HepG2 (cell line): Measurements from ENCODE around the gene SMPD3. TPM values are rescaled to one million over a fixed set of nuclear protein-coding genes. Genes with fewer than 3 reads are reported as not detected.

ENCODE experiments used
- BCL6 ChIP-seq: IDR thresholded peaks from 2 replicates; pipeline ENCODE4 v1.6.1; 2016; ENCODE audit warnings: missing genetic modification reagents, missing compliant biosample characterization
- CENPX ChIP-seq: sonication (generic); formaldehyde crosslinking; IDR thresholded peaks from 2 replicates; pipeline ENCODE4 v1.9.0; 2021; ENCODE audit warnings: mild to moderate bottlenecking, missing genetic modification reagents, moderate library complexity
- CHD4 ChIP-seq: fragments of 200-600 bp; sonication (generic); IDR thresholded peaks from 2 replicates; pipeline ENCODE4 v1.7.0; 2017; ENCODE audit warnings: mild to moderate bottlenecking, low read length, borderline replicate concordance
- DMAP1 ChIP-seq: IDR thresholded peaks from 2 replicates; pipeline ENCODE4 v1.6.1; 2016
- EEA1 ChIP-seq: sonication (generic); formaldehyde crosslinking; IDR thresholded peaks from 2 replicates; pipeline ENCODE4 v1.5.1; 2020; ENCODE audit warnings: mild to moderate bottlenecking, missing genetic modification reagents, borderline replicate concordance
- GTF2F1 ChIP-seq: fragments of 150-350 bp; IDR thresholded peaks from 2 replicates; pipeline ENCODE4 v1.6.1; 2014; ENCODE audit warnings: low read length
- HHEX ChIP-seq: IDR thresholded peaks from 2 replicates; pipeline ENCODE4 v1.6.1; 2016; ENCODE audit warnings: control low read depth
- HMG20B ChIP-seq: conservative IDR thresholded peaks from 2 replicates; pipeline ENCODE4 v1.6.1; 2016; ENCODE audit warnings: missing genetic modification reagents, missing compliant biosample characterization
- MIXL1 ChIP-seq: IDR thresholded peaks from 2 replicates; pipeline ENCODE4 v1.6.1; 2016
- NFIB ChIP-seq: sonication (generic); formaldehyde crosslinking; IDR thresholded peaks from 2 replicates; pipeline ENCODE4 v1.9.0; 2021; ENCODE audit warnings: missing genetic modification reagents, mild to moderate bottlenecking, borderline replicate concordance
- REPIN1 ChIP-seq: sonication (generic); formaldehyde crosslinking; IDR thresholded peaks from 2 replicates; pipeline ENCODE4 v1.8.0; 2022; ENCODE audit warnings: missing genetic modification reagents, low read depth, mild to moderate bottlenecking, borderline replicate concordance
- RFX1 ChIP-seq: fragments of 450-650 bp; IDR thresholded peaks from 2 replicates; pipeline ENCODE4 v1.6.1; 2017
- RFX5 ChIP-seq: IDR thresholded peaks from 2 replicates; pipeline ENCODE4 v1.6.1; 2011; ENCODE audit warnings: low read depth, low read length, improper control_type of control experiment
- SMAD1 ChIP-seq: sonication (generic); formaldehyde crosslinking; IDR thresholded peaks from 2 replicates; pipeline ENCODE4 v1.4.0; 2020; ENCODE audit warnings: missing genetic modification reagents, low read depth, mild to moderate bottlenecking, borderline replicate concordance
- TAF15 ChIP-seq: fragments of 200-400 bp; formaldehyde crosslinking; IDR thresholded peaks from one replicate; pipeline ENCODE4 v1.6.1; 2018; ENCODE audit warnings: mild to moderate bottlenecking, low read depth, low read length; ENCODE audit not compliant: poor library complexity, severe bottlenecking
- TSC22D2 ChIP-seq: sonication (generic); formaldehyde crosslinking; IDR thresholded peaks from 2 replicates; pipeline ENCODE4 v1.5.1; 2020; ENCODE audit warnings: missing genetic modification reagents, mild to moderate bottlenecking, borderline replicate concordance
- ZFP36 ChIP-seq: fragments of 150-350 bp; IDR thresholded peaks from 2 replicates; pipeline ENCODE4 v1.6.1; 2018; ENCODE audit warnings: borderline replicate concordance, low read length, low read depth; ENCODE audit not compliant: partially characterized antibody
- ZNF260 ChIP-seq: sonication (generic); formaldehyde crosslinking; IDR thresholded peaks from 2 replicates; pipeline ENCODE4 v1.4.0; 2020; ENCODE audit warnings: missing genetic modification reagents, low read depth, mild to moderate bottlenecking, borderline replicate concordance
- ZNF275 ChIP-seq: sonication (generic); formaldehyde crosslinking; IDR thresholded peaks from 2 replicates; pipeline ENCODE4 v1.8.0; 2022; ENCODE audit warnings: missing genetic modification reagents, mild to moderate bottlenecking, inconsistent platforms, borderline replicate concordance
- ZNF451 ChIP-seq: sonication (generic); formaldehyde crosslinking; IDR thresholded peaks from 2 replicates; pipeline ENCODE4 v1.5.0; 2020; ENCODE audit warnings: mild to moderate bottlenecking, missing genetic modification reagents
- ZNF501 ChIP-seq: sonication (generic); formaldehyde crosslinking; IDR thresholded peaks from 2 replicates; pipeline ENCODE4 v1.5.1; 2020; ENCODE audit warnings: mild to moderate bottlenecking, moderate library complexity, missing genetic modification reagents
- ZNF510 ChIP-seq: sonication (generic); formaldehyde crosslinking; IDR thresholded peaks from 2 replicates; pipeline ENCODE4 v1.4.0; 2020; ENCODE audit warnings: low read depth, mild to moderate bottlenecking, missing genetic modification reagents
- ZNF737 ChIP-seq: sonication (generic); formaldehyde crosslinking; IDR thresholded peaks from 2 replicates; pipeline ENCODE4 v1.5.0; 2020; ENCODE audit warnings: missing genetic modification reagents, mild to moderate bottlenecking, borderline replicate concordance
- ZNF773 ChIP-seq: sonication (generic); formaldehyde crosslinking; IDR thresholded peaks from 2 replicates; pipeline ENCODE4 v1.4.0; 2020; ENCODE audit warnings: missing genetic modification reagents, borderline replicate concordance
- ZSCAN25 ChIP-seq: sonication (generic); formaldehyde crosslinking; IDR thresholded peaks from 2 replicates; pipeline ENCODE4 v1.8.0; 2022; ENCODE audit warnings: mild to moderate bottlenecking, missing genetic modification reagents
- polyA plus RNA-seq, 8 experiments: library from polyadenylated mRNA; depleted of rRNA in 3 of 8; stranded (reverse) in 7 of 8; unstranded in 1 of 8; fragments of >200 nt; fragmentation: Illumina TruSeq in 4 of 8; extraction: Trizol in 4 of 8; gene quantifications; 2 replicates each; pipeline versions ENCODE4 v1.2.1 to v1.2.3, GENCODE V29; 2011 to 2016; ENCODE audit warnings: low read depth in 4 of 8, missing spikeins in 1 of 8, mixed read lengths in 1 of 8; ENCODE audit not compliant: insufficient read depth in 1 of 8
- total RNA-seq, 5 experiments: library from RNA; depleted of rRNA; stranded (reverse); fragments of >200 nt; fragmentation: Illumina TruSeq; extraction: Trizol; gene quantifications; 2 replicates each; pipeline ENCODE4 v1.2.3, GENCODE V29; 2016; ENCODE audit warnings: low read depth in 1 of 5
- TF ChIP-seq, protein P1 (sequence below): sonication (generic); formaldehyde crosslinking; conservative IDR thresholded peaks from 2 replicates; pipeline ENCODE4 v1.8.0; 2022; ENCODE audit warnings: low read depth, missing genetic modification reagents
- TF ChIP-seq, protein P2 (sequence below): sonication (generic); formaldehyde crosslinking; IDR thresholded peaks from 2 replicates; pipeline ENCODE4 v1.9.0; 2021; ENCODE audit warnings: missing genetic modification reagents, borderline replicate concordance
- TF ChIP-seq, protein P3 (sequence below): sonication (generic); formaldehyde crosslinking; IDR thresholded peaks from 2 replicates; pipeline ENCODE4 v1.5.0; 2020; ENCODE audit warnings: missing genetic modification reagents, mild to moderate bottlenecking, borderline replicate concordance

Gene SMPD3
- total and polyA plus RNA-seq, 2 of the 13 experiments (the other 11 are each of a cell fraction or from before 2014, with no cell fraction given), result 0.07 to 0.32 TPM

- TF ChIP-seq ZNF275 (CRISPR knock-in tag) (no peak), NFIB (CRISPR knock-in tag) (no peak), ZFP36 (no peak), RFX5 (no peak), ZNF773 (no peak), HHEX (CRISPR knock-in tag) (no peak), DMAP1 (CRISPR knock-in tag) (no peak), EEA1 (CRISPR knock-in tag) (no peak), ZNF510 (CRISPR knock-in tag) (peak; percentile 77; the same call in 1 of the 2 replicates), ZNF501 (CRISPR knock-in tag) (peak; percentile 62), BCL6 (CRISPR knock-in tag) (peak; percentile 67), TSC22D2 (CRISPR knock-in tag) (no peak), MIXL1 (no peak), ZNF260 (CRISPR knock-in tag) (no peak), REPIN1 (CRISPR knock-in tag) (no peak), HMG20B (CRISPR knock-in tag) (0 out of 2 replicates have a peak, but pooled peaks have one; percentile 16), ZNF737 (CRISPR knock-in tag) (no peak), TAF15 (no peak), CHD4 (no peak), RFX1 (no peak), SMAD1 (CRISPR knock-in tag) (peak; percentile 63; the same call in 1 of the 2 replicates), CENPX (CRISPR knock-in tag) (no peak), ZNF451 (CRISPR knock-in tag) (no peak), ZSCAN25 (CRISPR knock-in tag) (0 out of 2 replicates have a peak, but pooled peaks have one; percentile 22), GTF2F1 (no peak)
- TF ChIP-seq, protein P1, sequence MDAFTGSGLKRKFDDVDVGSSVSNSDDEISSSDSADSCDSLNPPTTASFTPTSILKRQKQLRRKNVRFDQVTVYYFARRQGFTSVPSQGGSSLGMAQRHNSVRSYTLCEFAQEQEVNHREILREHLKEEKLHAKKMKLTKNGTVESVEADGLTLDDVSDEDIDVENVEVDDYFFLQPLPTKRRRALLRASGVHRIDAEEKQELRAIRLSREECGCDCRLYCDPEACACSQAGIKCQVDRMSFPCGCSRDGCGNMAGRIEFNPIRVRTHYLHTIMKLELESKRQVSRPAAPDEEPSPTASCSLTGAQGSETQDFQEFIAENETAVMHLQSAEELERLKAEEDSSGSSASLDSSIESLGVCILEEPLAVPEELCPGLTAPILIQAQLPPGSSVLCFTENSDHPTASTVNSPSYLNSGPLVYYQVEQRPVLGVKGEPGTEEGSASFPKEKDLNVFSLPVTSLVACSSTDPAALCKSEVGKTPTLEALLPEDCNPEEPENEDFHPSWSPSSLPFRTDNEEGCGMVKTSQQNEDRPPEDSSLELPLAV (CRISPR knock-in tag), result no peak
- TF ChIP-seq, protein P2, sequence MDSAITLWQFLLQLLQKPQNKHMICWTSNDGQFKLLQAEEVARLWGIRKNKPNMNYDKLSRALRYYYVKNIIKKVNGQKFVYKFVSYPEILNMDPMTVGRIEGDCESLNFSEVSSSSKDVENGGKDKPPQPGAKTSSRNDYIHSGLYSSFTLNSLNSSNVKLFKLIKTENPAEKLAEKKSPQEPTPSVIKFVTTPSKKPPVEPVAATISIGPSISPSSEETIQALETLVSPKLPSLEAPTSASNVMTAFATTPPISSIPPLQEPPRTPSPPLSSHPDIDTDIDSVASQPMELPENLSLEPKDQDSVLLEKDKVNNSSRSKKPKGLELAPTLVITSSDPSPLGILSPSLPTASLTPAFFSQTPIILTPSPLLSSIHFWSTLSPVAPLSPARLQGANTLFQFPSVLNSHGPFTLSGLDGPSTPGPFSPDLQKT (CRISPR knock-in tag), result no peak
- TF ChIP-seq, protein P3, sequence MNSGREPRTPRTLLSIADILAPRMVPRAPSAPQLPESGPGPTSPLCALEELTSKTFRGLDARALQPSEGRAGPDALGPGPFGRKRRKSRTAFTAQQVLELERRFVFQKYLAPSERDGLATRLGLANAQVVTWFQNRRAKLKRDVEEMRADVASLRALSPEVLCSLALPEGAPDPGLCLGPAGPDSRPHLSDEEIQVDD, result no peak
These were observed 120.0 kb downstream of the SMPD3 start (continued) for GRCh38 chr16:68328151-68328859.
